ENCODE measurements around the gene WDR82.

Gene WDR82

GRCh38 chr3:52278510-52279069 is at the start of gene WDR82:
Gene WDR82, minus strand, starts transcription at chr3:52278649. Its CDS starts 288 bp downstream, at chr3:52278361.
- peak; percentile 95 for DNase-seq (ENCODE audit: low read depth, low spot score)

- DNase-seq (ENCODE audit: low read depth, low spot score) = no peak
Observed at GRCh38 chr3:52327486-52328290, 49.2 kb upstream of the WDR82 start.

GRCh38 chr3:52326976-52327375 is 48.5 kb upstream of the WDR82 start:
- no peak for DNase-seq (ENCODE audit: low read depth, low spot score)

- no peak for DNase-seq (ENCODE audit: low read depth, low spot score)
Observed at GRCh38 chr3:52325686-52326085, 47.2 kb upstream of the WDR82 start.

GRCh38 chr3:52324676-52325075 is 46.2 kb upstream of the WDR82 start:
- no peak for DNase-seq (ENCODE audit: low read depth, low spot score)

- no peak for DNase-seq (ENCODE audit: low read depth, low spot score)
Observed at GRCh38 chr3:52323526-52324295, 45.3 kb upstream of the WDR82 start.

- DNase-seq (ENCODE audit: low read depth, low spot score) = no peak
Observed at GRCh38 chr3:52322466-52322865, 44.0 kb upstream of the WDR82 start.

- no peak for DNase-seq (ENCODE audit: low read depth, low spot score)
Observed at GRCh38 chr3:52321481-52321880, 43.0 kb upstream of the WDR82 start.

- no peak for DNase-seq (ENCODE audit: low read depth, low spot score)
Observed at GRCh38 chr3:52319921-52320595, 41.6 kb upstream of the WDR82 start.

GRCh38 chr3:52318186-52318816 is 39.9 kb upstream of the WDR82 start:
- no peak for DNase-seq (ENCODE audit: low read depth, low spot score)

GRCh38 chr3:52317208-52318000 is 39.0 kb upstream of the WDR82 start:
- peak; percentile 25 for DNase-seq (ENCODE audit: low read depth, low spot score)

- no peak for DNase-seq (ENCODE audit: low read depth, low spot score)
Observed at GRCh38 chr3:52315977-52316764, 37.7 kb upstream of the WDR82 start, which contains the start of gene DNAH1. Gene DNAH1, plus strand, starts transcription at chr3:52316319. Its CDS starts 6,124 bp downstream, at chr3:52322443.

GRCh38 chr3:52315006-52315405 is 36.6 kb upstream of the WDR82 start:
- DNase-seq (ENCODE audit: low read depth, low spot score) = no peak

GRCh38 chr3:52314489-52314888 is 36.0 kb upstream of the WDR82 start:
- no peak for DNase-seq (ENCODE audit: low read depth, low spot score)

- DNase-seq (ENCODE audit: low read depth, low spot score) = no peak
Observed at GRCh38 chr3:52313774-52314188, 35.3 kb upstream of the WDR82 start.

GRCh38 chr3:52313188-52313773 is 34.8 kb upstream of the WDR82 start:
- DNase-seq (ENCODE audit: low read depth, low spot score) = no peak

GRCh38 chr3:52311576-52312119 is 33.2 kb upstream of the WDR82 start:
- DNase-seq (ENCODE audit: low read depth, low spot score) = no peak

GRCh38 chr3:52310861-52311575 is 32.6 kb upstream of the WDR82 start:
- peak; percentile 2 for DNase-seq (ENCODE audit: low read depth, low spot score)
